ELR (cell line): ENCODE measurements around the gene CABP4.
A peak's percentile ranks its signal among the peaks of the same experiment; 100 is the strongest.
"Not testable (repeated sequence)": the region's sequence is repeated elsewhere in the genome, so short reads cannot be mapped to it uniquely, and the experiment has no call there.

Experiments used
- DNase-seq: peaks from one replicate; pipeline ENCODE4 v3.0.0-alpha.2; 2015; ENCODE audit warnings: low read depth

CABP4 gene

GRCh38 chr11:67453816-67454732 lies 1.1 kb upstream of the CABP4 start:
- DNase-seq, result no peak

DNA sequence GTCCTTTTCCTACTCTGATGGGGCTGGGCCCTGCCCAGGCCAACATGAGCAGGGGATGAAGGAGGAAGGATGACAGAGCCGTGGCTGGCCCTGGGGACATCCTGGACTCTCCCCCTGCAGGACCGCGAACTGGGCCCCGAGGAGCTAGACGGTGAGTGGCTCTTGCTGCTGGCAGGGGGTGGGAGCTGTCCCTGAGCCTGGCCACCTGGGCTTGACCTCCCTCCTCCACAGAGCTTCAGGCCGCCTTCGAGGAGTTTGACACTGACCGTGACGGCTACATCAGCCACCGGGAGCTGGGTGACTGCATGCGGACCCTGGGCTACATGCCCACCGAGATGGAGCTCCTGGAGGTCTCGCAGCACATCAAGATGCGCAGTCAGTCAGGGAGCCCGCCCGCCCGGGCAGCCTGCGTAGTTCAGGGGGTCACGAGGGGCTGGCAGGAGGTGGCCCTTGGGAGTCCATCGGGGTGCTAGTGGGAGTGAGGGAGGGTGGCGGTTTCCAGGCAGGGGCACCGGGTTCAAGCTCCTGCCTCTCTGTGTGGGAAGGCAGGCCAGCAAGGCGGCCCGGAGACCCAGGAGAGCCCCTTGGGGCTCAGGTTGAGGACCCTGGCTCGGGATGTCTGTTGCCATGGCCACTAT lies 1.0 kb downstream of the CABP4 start:
- DNase-seq, result no peak

- no peak for DNase-seq
Observed at GRCh38 chr11:67457453-67457852, 2.3 kb downstream of the CABP4 start.

- DNase-seq, result no peak
Observed at GRCh38 chr11:67458266-67458665, 3.1 kb downstream of the CABP4 start.

GRCh38 chr11:67463186-67463585 lies 8.0 kb downstream of the CABP4 start:
- no peak for DNase-seq

GRCh38 chr11:67463680-67464410 lies 8.7 kb downstream of the CABP4 start:
- peak; percentile 26 for DNase-seq

DNA sequence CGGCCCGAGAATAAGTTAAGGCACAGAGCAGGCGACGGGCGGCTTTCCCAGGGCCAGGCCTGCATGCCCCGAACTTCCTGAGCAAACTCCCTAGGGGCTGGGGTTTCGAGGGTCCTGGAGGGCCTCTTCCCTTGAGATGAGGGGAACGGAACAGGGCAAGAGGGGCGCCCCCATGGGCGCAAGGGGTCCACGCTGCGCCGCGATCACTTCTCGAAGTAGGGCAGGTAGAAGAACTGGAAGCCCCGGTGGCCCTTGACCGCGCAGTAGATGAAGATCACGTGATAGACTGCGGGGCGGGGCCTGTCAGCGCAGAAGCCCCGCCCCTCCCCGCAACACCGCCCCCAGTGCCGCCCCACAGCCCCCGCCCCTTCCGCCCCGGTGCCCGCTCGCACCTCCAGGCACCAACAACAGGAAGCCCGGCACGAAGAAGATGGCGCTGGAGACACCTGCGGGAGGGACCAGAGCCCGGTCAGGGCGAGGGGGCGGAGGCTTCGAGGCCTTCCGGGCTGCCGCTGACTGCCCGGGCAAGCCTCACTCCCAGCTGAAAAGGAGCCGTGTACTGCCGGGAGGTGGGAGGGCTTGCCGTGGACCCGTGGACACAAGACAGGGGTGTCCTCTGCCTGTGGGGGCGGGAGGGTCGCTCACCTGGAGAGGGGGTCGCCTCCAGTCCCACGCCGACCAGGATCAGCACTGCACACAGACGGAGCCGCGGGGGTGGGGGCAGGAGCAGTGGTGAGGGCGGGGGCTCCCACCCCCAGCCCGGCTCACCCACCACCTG lies 9.4 kb downstream of the CABP4 start:
- peak; percentile 73 for DNase-seq

DNA sequence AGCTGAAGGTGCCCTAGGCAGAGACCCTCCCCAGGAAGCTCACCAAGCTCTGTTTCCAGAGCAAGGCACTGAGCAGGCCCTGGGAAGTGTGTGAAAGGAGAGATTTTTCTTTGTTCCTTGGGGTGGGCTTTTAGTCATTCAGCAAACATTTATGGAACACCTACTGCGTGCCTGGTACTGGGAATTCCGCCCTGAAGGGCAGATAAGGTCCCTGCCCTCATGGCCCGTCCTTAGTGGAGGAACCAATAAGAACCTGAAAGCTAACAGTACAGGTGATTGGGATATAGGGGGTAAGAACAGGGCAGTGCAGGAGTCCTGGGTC lies 10.0 kb downstream of the CABP4 start:
- DNase-seq, result no peak

DNA sequence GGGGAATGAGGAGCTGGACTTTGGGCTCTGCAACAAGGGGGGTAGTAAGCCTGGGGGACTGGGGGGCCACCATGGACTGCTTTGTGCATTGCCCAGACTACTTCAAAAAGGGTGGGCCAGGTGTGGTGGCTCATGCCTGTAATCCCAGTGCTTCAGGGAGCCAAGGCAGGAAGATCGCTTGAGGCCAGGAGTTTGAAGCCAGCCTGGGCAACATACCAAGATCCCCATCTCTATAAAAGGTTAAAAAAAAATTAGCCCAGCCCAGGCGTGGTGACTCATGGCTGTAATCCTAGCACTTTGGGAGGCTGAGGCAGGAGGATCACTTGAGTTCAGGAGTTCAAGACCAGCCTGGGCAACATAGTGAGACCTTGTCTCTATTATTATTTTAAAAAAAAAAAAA lies 10.4 kb downstream of the CABP4 start:
- peak; percentile 27 for DNase-seq

GRCh38 chr11:67466367-67466766 lies 11.2 kb downstream of the CABP4 start:
- no peak for DNase-seq

DNA sequence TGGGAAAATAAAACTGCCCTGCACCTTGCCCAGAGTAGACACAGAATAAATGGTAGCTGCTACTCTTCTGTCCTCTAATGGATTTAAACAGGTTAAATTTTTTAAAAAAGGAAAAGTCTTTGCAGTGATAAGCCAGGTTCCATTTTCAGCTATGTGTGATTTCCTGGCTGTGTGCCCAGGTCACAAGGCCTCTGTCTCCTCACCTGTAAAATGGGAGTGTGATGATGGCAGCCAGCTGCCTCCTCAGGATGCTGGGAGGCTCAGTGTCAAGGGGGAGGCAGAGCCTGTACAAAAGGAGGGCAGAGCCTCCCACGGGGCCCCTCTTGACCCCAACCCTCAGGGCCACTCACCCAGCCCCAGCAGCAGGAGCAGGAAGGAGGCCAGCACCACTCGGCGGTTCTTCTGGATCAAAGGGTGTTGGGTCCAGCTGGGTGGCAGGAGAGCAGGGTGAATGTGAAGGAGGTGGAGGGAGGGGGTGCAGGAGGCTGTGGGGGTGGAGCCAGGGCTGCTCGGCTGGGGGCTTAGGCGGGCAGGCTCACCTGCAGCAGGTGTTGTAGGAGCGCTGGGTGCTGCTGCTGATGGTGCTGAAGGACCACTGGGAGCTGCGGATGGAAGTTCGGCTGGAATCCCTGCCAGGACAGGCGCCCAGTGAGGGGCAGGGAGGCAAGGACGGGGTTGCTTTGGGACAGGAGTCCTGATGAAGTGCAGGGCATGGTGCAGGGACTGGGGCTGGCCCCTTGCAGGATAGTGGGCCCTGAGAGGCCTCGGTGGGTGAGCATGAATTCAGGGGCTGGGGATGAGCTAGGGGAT lies 12.0 kb downstream of the CABP4 start:
- no peak for DNase-seq

GRCh38 chr11:67468056-67468455 lies 12.9 kb downstream of the CABP4 start:
- DNase-seq, result no peak

DNA sequence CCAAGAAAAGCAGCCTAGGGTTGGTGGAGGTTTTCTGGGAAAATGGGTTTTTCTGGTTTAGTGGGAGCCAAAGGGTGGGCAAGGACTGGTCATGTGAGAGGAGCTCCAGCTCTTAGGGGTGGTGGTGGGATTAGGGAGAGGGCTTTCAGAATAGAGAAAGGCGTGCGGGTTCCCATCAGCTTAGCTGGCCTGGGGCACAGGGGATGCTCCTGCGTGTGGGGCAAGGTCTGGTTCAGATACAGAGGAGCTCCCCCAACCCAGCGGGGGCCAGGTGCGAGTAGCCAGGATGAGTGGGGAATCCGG lies 13.3 kb downstream of the CABP4 start:
- DNase-seq, result no peak

GRCh38 chr11:67468759-67469507 lies 13.8 kb downstream of the CABP4 start, which contains the start of gene TMEM134:
Gene TMEM134 (minus strand): TSS chr11:67469251. CDS start chr11:67469192, 59 bp downstream.
- peak; percentile 92 for DNase-seq

DNA sequence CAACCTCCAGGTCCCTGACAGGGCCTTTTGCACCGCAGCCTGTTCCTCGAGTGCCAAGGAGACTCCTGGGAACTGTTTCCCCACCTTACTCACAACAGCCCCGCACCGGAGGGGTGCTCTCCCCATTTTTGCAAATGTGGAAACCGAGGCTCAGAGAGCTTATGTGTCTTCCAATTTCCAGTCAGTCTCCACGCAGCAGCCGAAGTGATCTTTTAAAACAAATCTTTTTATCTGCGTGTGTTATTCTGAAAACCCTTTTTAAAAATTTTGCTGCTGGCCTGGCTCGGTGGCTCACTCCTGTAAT lies 14.3 kb downstream of the CABP4 start:
- DNase-seq, result no peak

DNA sequence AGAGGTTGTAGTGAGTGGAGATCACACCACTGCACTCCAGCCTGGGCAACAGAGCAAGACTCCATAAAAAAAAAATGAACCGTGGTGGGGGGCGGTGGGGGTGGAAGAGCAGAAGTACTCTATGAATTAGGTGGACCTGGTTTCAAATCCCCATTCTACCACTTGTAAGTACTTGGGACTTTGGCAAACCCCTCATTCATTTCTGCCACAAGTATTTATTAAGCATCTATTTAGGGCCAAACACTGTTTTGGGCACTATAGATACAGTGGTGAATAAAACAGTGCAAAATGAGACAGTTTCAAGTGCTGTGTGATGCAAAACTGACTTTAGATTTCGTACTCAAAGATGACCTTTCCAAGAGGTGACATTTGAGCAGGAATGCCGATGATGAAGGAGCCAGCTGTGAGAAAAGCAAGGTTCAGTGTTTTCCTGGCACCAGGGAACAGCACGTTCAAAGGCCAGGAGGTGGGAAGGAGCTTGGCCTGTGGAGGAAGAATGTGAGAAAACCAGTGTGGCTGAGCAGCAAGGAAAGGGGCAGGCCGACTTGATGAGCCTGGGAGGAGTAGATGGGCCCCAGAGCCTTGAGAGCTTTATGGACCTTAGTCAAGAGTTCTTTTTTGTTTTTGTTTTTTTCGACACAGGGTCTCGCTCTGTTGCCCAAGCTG lies 15.3 kb downstream of the CABP4 start:
- DNase-seq, result no peak

DNA sequence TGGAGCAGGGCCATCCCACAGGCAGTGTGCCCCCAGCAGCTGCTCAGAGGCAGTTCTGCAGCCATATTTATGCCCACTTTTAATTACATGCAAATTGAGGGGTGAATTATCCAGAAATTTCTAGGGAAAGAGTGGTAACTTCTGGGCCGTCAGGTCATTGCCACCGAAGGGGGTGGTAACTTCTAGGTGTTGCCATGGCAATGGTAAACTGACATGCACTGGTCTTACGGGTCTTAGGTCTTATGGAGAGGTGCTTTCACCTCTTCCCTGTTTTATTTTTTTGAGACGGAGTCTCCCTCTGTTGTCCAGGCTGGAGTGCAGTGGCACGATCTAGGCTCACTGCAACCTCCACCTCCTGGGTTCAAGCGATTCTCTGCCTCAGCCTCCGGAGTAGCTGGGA lies 17.7 kb downstream of the CABP4 start:
- no peak for DNase-seq

DNA sequence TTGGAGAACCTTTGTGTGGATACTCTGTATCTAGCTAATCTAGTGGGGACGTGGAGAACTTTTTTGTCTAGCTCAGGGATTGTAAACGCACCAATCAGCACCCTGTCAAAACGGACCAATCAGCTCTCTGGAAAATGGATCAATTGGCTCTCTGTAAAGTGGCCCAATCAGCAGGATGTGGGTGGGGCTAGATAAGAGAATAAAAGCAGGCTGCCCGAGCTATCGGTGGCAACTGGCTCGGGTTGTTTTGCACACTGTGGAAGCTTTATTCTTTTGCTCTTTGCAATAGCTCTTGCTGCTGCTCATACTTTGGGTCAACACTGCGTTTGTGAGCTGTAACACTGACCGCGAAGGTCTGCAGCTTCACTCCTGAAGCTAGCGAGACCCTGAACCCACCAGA lies 21.5 kb downstream of the CABP4 start:
- not testable (repeated sequence) for DNase-seq

GRCh38 chr11:67477344-67478050 lies 22.3 kb downstream of the CABP4 start:
- not testable (repeated sequence) for DNase-seq
